ENCODE results near the gene PSG6.
"Not testable (repeated sequence)": the region's sequence is repeated elsewhere in the genome, so short reads cannot be mapped to it uniquely, and the experiment has no call there.

Gene PSG6

DNA sequence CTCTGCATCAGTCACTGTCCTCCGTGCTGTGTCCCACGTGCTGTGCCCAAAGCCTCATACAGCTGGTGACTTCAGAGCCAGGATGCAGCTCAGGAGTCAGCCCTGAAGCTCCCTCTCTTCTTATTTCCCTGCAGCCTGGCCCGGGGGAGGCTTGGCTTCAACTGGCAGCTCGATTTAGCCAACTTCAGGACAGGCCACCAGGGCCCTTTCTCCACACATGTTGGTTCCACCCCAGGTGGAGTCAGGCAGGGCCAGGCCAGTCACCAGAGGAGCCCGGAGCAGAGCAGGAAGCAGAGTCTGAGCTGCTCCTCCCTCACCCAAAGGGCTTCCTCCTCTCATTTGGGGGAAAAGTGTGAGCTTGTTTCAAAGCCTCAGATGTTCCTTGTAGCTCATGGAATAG, 11.5 kb downstream of the PSG6 start:
- not testable (repeated sequence) for DNase-seq (ENCODE audit: low read depth)

DNA sequence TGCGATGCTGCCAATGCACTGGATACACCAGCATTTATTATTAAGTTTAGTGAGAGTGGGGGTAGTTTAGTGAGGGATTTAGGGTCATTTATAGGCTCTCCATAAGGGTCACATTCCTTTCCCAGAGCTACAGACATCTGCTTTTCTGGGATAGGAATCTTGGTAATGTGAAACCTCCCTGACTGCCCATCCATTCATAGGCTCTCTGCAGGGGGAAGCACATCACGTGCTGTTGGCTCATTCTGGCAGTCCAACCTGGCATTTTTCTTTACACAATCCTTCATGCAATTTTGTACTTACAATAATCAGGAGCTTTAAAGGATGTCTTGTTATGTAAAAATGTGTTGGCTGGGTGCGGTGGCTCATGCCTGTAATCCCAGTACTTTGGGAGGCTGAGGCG, 17.1 kb downstream of the PSG6 start:
- not testable (repeated sequence) for DNase-seq (ENCODE audit: low read depth)

DNA sequence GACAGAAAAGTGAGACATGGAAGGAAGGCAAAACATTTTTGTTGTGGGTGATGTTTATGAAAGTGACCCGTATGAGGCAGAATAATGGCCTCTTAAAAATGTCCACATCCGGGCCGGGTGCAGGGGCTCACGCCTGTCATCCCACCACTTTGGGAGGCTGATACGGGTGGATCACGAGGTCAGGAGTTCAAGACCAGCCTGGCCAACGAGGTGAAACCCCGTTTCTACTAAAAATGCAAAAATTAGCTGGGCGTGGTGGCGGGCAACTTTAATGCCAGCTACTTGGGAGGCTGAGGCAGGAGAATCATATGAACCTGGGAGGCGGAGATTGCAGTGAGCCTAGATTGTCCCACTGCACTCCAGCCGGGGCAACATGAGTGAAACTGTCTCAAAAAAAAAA, 18.0 kb downstream of the PSG6 start:
- not testable (repeated sequence) for DNase-seq (ENCODE audit: low read depth)

DNA sequence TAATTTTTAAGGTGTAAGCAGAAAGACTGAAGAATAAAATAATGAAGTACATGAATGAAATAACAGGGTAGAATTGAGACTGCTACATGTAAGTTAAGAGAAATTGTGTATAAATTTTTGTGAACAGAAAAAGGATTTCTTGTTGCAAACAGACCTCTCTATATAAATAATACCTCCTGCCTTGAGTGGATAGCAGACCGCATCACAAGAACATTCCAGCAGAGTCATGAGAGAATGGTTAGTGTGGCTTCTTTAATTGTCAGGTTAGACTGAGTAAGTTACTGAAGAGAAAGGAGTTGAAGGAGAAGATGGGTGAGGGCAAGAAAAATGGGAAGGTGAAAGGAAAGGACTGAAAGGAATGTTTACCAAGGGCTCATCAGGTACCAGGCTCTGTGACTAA, 18.6 kb downstream of the PSG6 start:
- not testable (repeated sequence) for DNase-seq (ENCODE audit: low read depth)

DNA sequence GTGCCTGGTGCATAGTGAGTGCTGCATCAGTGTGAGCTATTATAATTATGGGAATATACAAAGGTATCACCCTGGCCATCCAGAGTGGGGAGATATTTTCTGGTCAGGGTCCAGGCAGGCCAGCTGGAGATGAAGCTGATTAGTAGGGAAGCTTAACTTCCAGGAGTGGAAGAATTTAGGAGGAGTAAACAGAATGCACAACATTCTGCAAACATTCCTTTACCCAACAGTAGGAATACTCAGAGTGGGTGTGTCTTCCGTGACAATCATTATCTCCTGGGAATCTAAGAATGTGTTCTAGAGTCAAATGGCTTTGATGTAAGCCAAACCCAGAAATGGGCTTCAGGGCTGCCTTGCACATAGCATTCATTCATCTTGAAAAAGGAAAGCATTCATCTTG, 19.0 kb downstream of the PSG6 start:
- not testable (repeated sequence) for DNase-seq (ENCODE audit: low read depth)

DNA sequence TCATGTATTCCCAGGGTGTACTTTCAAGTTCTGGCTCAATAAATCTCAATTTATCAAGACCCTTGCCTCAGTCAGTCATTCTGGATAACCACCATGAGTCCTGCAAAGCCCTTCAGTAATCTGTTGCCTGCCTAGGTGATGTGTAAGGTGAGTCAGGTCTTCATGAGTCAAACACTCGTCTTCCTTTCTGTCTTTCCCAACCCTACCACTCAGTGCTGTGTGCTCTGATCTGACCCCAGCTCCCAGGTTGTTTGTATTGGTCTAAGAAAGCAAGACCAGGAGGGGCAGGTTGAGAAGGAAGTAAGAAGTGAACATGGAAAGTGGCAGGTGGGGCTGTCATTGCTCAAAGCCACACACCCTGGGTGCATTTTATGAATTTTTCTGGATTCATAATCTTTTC, 20.0 kb downstream of the PSG6 start:
- not testable (repeated sequence) for DNase-seq (ENCODE audit: low read depth)

DNA sequence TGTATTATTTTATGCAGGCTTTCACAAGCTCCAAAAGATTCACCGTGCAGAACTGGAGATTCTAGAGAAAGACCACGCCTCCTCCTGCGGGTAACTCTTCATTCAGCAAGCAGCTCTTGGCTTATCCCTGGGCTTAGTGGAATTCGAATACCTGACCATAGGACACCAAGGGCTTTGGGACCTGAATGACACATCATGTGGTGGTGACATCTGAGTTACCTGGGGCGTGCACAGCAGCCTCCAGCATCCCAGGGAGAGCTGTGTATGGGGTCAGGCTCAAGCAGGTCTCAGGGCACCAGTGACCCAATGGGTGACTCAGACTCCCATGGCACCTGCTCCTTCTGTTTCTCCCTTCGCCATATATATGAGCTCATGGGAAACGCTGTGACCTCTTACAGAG, 27.2 kb downstream of the PSG6 start:
- not testable (repeated sequence) for DNase-seq (ENCODE audit: low read depth)

DNA sequence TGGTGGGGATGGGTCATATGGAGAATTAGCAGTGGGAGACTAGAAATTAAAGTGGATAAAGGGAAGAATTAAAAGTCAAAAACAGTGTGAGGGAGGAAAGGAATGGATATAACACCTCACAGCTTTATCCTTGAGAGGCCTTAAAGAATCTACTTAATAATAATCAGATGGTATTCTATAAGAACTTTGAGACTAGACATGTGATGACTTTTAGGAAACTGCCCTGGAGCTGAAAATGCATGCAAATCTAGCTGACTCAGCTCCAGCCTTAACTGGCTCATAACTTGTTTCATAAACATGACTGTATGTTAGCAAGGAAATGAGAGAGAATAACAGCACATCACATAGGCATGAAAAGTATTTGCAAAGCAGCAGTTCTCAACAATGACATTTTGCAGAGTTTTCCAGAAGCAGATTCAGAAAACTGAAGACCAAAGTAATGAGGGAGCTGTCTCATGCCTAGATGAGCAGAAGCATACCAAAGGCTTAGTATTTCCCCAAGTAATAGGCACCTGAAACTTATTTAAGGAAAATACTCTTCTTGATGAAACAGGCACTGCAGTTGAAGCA, 29.7 kb downstream of the PSG6 start:
- DNase-seq (ENCODE audit: low read depth) = not testable (repeated sequence)

DNA sequence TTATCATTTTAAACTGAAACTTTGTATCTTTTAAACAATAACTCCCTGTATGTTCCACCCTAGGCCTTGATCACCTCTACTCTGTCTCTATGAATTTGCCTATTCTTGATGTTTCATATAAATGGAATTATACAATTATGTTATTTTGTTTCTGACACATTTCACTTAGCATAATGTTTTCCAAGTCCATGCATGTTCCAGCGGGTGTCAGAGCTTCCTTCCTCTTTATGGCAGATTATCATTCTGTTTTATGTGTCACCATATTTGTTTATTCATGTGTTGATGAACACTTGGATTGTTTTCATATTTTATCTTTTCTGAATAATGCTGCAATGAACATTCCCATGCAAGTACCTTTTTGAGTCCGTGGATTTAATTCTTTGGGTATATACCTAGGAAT, 35.0 kb downstream of the PSG6 start:
- DNase-seq (ENCODE audit: low read depth) = not testable (repeated sequence)

DNA sequence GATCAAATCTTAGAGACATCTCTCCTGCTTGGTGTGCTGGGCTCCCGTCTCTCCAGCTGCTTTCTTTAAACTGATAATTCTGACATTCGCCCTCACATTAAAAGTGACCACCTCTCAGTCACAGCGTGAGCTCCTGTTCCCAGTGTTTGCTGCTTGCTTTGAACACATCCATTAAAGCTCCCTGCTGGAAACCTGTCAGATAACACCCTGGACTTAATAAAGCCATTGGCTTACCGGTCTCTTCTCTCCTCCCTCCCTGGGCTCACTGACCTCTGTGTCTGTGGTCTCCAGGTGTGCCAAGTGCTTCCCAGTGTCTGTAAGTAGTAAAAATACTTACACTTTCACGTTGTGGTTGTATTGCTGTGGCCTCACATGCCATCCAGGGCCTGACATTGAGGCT, 35.7 kb downstream of the PSG6 start:
- DNase-seq (ENCODE audit: low read depth) = not testable (repeated sequence)

DNA sequence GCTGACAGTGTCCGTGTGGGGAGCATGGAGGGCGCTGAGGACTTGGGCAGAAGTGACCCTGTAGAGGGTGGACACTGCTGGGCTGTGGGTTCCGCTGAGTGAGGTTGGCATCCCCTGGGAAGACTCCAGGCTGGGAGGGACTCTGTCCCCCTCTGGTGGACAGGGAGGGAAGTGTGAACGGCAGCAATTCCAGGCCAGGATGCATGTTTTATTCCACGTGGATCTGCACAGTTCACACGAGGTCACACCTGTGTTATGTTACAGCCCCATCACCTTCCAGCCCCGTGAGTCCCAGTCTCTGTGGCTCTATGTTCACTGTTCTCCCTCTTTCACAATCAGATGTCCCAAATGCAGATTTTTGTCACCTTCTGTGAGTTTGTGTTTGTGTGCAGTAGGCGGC, 36.4 kb downstream of the PSG6 start:
- not testable (repeated sequence) for DNase-seq (ENCODE audit: low read depth)

DNA sequence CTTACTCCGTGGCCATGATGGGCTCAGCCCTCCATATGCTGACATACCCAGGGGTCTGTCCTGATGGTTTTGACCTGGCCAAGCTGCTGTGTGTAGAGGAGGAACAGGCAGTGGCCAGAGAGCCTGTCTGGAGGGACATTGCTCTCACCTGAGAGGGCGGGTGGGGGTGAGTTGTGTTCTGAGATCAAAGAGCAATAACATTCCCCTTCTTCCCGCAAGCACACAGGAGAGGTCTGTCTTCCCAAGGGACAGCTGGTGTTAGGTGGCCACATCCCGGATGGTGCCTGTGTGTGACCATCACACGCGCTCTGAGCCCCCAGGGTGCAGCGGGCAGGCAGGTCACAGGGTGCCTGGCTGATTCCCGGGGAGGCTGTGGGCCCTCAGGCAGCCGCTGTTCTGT, 37.1 kb downstream of the PSG6 start:
- not testable (repeated sequence) for DNase-seq (ENCODE audit: low read depth)

DNA sequence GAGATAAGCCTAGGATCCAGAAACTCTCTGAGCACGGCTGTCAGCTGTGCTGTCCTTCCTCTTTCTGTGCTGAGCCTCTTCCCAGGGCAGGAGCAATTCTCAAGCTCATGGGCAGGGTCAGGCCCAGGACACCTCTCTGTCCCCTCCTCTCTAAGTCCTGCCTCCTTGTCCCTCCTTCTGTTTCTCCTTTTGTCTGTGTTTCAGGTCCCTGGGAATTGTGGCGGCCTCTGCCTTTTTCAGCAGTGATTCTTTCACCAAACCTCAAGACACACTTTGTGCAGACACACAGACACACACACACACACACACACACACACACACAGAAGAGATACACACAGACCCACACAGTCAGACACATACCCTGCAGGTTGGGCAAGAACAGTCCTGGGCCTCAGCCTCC, 38.1 kb downstream of the PSG6 start, which contains the start of gene PSG1:
Gene PSG1 (minus strand): TSS at position 101 of the 400 bp plus-strand sequence. CDS start 132 bp downstream, outside the sequence.
- no peak for DNase-seq (ENCODE audit: low read depth)

DNA sequence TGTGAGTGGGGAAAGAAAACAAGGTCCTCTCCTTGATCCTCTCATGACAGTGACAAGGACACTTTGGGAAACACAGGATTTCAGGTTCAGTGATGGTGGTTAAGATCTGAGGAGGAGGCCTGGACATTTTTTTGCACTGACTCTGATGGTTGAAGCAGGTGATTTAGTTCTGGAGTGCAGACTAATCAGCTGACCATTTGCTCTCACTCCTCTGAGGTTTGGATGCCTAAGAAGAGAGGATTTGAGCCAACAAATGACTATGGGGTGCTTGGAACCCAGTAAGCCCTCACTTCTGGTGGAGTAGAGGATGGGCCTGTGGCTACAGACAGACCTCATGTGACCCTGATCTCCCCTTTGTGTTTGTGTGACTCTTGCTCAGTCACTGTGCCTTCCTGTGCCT, 41.1 kb downstream of the PSG6 start:
- not testable (repeated sequence) for DNase-seq (ENCODE audit: low read depth)

DNA sequence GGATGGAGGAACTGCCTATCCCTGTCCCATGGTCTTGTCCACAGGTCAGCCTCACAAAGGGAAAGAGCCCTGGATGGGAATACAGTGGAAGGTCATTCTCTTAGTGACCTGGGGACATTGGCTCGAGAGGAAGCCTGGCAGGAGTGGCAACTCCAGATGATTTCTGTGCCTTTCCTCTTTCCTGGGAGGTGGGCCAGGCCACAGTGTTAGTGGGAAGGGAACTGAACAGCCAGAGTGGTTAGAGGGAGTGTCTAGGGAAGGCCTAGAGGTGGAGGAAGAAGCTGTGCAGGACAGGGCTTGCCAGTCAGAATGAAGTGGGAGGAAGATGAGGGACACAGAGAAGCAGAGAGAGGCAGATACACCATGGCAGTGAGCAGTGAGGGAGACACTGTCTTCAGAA, 41.8 kb downstream of the PSG6 start:
- not testable (repeated sequence) for DNase-seq (ENCODE audit: low read depth)

DNA sequence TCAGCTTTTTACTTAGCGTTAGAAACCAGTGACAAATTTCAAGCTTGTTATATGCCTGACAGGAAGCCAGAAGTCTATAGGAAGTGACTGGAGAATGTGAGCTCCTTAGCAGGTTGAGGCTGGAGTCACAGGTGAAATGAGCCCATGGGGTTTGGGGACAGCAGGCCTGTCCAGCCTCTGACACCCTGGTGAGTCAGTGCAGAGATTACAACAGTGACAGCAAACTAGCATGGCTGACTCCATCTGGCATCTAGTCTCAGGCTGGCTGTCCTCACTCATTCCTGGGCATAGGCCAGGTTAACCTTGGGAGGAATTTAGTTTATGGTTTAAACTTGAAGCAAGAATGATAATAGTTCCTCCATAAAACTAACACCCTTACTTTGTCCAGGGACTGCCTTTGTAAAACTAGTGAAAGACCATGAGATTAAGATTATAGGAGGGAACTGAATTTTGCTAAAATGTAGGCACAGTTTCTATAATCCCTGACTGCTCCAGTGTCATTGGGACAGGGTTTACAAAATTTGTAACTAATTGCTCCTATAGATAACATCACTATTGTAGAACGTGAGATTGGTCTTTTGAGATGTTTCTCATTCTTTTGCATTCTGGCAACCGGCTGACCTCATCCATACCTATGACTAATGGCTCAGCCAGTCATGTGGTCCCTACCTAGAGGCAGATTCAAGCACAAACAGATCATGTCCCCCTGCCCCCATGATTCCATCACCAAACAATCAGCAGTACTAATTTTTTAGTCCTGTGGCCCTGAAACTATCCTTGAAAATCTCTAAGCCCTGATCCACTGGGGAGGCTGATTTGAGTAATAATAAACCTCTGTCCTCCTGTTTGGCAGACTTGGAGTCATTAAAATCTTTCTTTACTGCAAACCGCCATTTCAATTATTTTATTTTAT, 42.5 kb downstream of the PSG6 start:
- DNase-seq (ENCODE audit: low read depth) = not testable (repeated sequence)

DNA sequence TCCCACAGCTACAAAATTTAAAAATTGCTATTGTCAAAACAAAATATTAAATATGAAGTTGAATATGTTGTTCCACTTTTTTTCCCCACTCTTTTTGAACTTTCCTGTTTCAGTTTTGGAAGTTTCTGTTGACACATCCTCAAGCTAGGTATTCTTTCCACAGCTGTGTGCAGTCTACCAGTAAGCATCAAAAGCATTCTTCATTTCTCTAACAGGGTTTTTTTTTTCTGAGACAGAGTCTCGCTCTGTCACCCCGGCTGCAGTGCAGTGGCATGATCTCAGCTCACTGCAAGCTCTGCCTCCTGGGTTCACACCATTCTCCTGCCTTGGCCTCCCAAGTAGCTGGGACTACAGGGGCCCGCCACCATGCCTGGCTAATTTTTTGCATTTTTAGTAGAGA, 43.6 kb downstream of the PSG6 start:
- not testable (repeated sequence) for DNase-seq (ENCODE audit: low read depth)

DNA sequence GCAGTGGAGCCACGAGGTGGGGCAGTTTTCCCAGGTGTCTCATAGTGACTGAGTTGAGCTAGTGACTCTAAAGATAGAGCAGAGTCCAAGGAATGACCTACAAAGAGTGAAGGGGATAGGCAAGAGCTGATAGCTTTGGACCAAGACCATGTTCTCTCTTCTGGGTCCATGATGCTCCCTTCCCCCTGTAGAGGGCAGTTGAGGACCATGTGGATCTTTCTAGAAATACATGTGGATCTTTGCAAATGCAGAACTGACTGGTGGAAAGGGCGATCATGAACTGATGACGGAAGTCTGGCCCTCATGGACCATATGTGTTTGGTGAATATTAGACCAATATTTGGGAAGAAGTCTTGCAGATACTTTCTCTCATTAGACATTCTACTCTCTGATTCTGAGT, 45.1 kb downstream of the PSG6 start:
- no peak for DNase-seq (ENCODE audit: low read depth)

DNA sequence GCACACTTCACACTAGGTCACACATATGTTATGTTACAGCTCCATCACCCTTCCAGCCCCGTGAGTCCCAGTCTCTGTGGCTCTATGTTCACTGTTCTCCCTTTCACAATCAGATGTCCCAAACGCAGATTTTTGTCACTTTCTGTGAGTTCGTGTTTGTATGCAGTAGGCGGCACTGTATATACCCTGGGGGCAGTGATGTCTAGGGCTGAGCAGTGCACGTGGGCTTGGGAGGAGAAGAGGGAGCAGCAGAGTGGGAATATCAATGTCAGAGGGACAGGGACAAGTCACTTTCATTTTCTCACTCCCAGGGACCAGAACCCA, 60.2 kb downstream of the PSG6 start:
- DNase-seq (ENCODE audit: low read depth) = no peak

DNA sequence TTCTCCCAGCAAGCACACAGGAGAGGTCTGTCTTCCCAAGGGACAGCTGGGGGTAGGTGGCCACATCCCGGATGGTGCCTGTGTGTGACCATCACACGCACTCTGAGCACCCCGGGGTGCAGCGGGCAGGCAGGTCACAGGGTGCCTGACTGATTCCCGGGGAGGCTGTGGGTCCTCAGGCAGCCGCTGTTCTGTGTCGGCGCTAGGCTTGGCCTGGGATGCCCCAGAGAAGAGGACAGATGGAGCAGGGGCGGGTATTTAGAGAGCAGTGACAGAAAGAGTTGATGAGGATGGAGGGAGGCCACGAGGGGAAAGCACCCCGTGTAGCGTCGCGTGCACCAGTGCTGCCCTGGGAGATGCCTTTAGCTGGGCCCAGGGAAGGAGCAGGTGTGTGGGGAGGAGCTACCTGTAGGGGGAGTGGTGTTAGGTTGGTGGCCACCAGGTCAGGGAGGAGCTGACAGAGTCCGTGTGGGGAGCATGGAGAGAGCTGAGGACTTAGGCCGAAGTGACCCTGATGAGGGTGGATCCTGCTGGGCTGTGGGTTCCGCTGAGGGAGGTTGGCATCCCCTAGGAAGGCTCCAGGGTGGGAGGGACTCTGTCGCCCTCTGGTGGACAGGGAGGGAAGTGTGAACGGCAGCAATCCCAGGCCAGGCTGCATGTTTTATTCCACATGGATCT, 60.7 kb downstream of the PSG6 start:
- DNase-seq (ENCODE audit: low read depth) = peak; percentile 6

DNA sequence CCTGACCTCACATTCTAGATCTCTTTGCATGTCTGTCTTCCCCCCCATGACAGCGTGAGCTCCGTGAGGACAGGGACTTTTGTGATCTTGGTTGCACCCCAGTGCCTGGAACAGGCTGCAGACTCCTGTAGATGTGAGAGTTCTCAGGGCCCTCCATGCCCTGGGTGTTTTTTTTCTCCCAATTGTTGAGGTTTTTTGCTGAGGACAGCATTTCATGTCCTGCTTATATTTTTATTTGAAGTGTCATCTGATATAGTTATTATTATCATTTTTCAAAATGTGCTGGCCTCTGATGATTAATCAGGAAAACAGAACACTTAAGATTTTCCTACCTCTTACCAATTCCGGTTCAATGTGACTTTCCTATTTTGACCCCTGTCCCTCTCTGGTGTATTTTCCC, 62.9 kb downstream of the PSG6 start:
- not testable (repeated sequence) for DNase-seq (ENCODE audit: low read depth)

DNA sequence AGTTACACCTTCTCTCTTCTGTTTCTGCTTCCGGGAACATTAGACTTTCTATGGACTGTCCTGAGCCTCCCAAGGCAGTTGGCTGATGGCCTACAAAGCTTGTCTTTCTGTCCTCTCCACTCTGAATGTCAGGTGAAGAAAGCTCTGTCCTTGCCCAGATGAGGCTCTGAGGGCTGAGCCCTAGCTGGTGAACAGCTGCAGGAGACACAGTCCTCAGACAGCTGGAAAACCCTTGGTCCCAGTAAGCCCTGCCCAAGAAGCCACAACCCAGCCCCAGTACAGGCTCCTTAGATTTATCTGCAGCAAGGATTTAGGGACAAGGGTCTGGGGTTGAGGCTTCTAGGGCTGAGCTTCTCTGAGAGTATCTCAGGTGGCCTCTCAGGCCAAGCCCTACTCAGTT, 64.5 kb downstream of the PSG6 start:
- not testable (repeated sequence) for DNase-seq (ENCODE audit: low read depth)

DNA sequence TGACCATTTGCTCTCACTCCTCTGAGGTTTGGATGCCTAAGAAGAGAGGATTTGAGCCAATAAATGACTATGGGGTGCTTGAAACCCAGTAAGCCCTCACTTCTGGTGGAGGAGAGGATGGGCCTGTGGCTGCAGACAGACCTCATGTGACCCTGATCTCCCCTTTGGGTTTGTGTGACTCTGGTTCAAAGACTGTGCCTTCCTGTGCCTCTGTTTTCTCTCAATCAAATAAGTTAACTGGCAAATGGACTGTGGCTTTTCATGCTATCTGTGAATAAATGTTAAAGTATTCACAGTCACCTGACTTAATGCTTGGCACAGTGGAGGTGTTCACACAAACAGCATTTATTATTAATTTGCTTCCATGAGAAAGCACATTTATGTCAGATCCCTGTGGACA, 64.9 kb downstream of the PSG6 start:
- not testable (repeated sequence) for DNase-seq (ENCODE audit: low read depth)

Measured in activated T-cell treated with anti-CD3 and anti-CD28 coated beads for 48 hours (primary cell).